ENCODE data around the gene RILPL1.
"Not testable (repeated sequence)": the region's sequence is repeated elsewhere in the genome, so short reads cannot be mapped to it uniquely, and the experiment has no call there.

Gene RILPL1

DNA sequence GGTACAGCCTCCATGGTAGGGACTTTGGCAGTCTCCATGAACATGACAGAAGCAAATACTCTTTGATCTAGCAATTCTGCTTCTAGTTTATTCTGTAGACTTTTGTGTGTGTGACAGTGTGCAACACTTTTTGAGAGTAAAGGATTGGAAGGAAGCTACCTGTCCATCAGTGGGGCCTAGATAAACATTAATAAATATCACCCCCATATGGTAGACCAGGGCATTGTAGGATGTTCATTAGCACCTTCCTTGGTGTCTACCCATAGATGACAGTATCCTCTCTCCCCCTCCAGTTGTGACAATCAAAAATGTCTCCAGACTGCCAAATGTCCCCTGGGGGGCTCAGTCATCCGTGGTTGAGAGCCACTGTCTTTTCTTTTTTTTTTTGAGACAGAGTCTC is 64.7 kb downstream of the RILPL1 start:
- DNase-seq (ENCODE audit: low read depth, low spot score), result no peak

- no peak for DNase-seq (ENCODE audit: low read depth, low spot score)
Measured at GRCh38 chr12:123465084-123465483, 68.4 kb downstream of the RILPL1 start.

- not testable (repeated sequence) for DNase-seq (ENCODE audit: low read depth, low spot score)
Measured at GRCh38 chr12:123463174-123463573, 70.3 kb downstream of the RILPL1 start.

- peak; percentile 90 for DNase-seq (ENCODE audit: low read depth, low spot score)
Measured at GRCh38 chr12:123457980-123458779, 75.3 kb downstream of the RILPL1 start, which contains the start of gene SNRNP35. SNRNP35 (plus strand) TSS chr12:123458139; CDS start chr12:123465541, 7,402 bp downstream.

- DNase-seq (ENCODE audit: low read depth, low spot score), result no peak
Measured at GRCh38 chr12:123453165-123453564, 80.4 kb downstream of the RILPL1 start.

GRCh38 chr12:123452276-123452550 is 81.3 kb downstream of the RILPL1 start:
- not testable (repeated sequence) for DNase-seq (ENCODE audit: low read depth, low spot score)

GRCh38 chr12:123450636-123451035 is 82.9 kb downstream of the RILPL1 start:
- no peak for DNase-seq (ENCODE audit: low read depth, low spot score)

GRCh38 chr12:123449856-123450255 is 83.7 kb downstream of the RILPL1 start:
- no peak for DNase-seq (ENCODE audit: low read depth, low spot score)

GRCh38 chr12:123449249-123449733 is 84.2 kb downstream of the RILPL1 start:
- DNase-seq (ENCODE audit: low read depth, low spot score), result no peak

DNA sequence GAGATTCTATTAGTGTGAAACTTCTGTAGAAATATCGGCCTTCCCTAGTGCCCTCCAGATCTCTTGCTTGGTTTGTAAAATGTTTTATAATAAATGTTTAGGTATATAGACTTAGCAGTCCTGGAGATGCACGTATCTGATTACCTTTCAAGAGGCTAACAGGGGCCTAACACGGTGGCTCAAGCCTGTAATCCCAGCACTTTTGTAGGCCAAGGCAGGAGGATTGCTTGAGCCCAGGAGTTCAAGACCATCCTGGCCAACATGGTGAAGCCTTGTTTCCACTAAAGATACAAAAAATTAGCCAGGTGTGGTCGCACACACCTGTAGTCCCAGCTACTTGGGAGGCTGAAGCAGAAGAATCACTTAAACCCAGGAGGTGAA is 87.2 kb downstream of the RILPL1 start:
- DNase-seq (ENCODE audit: low read depth, low spot score), result no peak

- DNase-seq (ENCODE audit: low read depth, low spot score), result peak; percentile 84
Measured at GRCh38 chr12:123445388-123446332, 87.9 kb downstream of the RILPL1 start.

GRCh38 chr12:123444092-123445026 is 89.2 kb downstream of the RILPL1 start:
- DNase-seq (ENCODE audit: low read depth, low spot score), result no peak

GRCh38 chr12:123442774-123443173 is 90.7 kb downstream of the RILPL1 start:
- DNase-seq (ENCODE audit: low read depth, low spot score), result no peak

DNA sequence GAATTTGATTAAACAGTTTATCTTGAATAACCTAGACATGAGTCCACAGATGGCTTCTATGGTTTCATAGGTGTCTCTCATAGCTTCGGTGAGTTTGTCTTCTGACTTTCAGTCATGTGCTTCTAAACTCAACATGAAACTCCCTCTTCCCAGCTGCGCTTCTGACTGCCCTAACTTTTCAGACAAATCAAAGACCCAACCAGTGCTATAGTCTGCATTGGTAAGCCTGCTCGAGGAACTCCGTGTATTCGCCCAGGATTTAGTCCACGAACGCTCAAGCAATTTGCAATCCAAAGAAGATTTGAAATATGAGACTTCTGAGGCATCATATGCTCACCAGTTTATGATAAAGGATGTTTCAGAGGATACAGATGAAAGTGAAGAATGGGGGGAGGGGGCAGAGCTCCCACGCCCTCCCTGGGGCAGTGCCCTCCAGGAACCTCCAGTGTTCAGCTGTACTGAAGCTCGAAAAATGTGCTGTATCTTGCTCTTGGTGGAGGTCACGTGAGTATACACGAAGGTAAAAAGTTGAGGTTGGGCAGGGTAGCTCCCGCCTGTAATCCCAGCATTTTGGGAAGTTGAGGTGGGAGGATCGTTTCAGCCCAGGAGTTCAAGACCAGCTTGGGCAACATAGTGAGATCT is 91.9 kb downstream of the RILPL1 start:
- DNase-seq (ENCODE audit: low read depth, low spot score), result no peak

GRCh38 chr12:123436017-123436964 is 97.2 kb downstream of the RILPL1 start, which contains the start of gene RILPL2:
RILPL2 (minus strand) TSS chr12:123436684; CDS start chr12:123436420, 264 bp downstream.
- DNase-seq (ENCODE audit: low read depth, low spot score), result peak; percentile 92

DNA sequence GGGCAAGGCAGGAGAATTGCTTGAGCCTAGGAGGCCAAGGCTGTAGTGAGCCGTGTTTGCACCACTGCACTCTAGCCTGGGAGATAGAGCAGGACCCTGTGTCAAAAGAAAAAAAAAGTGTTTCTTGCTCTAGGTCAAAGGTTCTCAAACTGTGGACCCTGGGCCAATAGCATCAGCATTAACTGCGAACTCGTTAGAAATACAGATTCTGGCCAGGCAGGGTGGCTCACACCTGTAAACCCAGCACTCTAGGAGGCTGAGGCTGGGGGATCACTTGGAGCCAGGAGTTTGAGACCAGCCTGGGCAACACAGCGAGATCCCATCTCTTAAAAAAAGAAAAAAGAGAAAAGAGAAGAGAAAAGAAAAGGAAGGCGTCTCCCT is 97.9 kb downstream of the RILPL1 start:
- no peak for DNase-seq (ENCODE audit: low read depth, low spot score)

DNA sequence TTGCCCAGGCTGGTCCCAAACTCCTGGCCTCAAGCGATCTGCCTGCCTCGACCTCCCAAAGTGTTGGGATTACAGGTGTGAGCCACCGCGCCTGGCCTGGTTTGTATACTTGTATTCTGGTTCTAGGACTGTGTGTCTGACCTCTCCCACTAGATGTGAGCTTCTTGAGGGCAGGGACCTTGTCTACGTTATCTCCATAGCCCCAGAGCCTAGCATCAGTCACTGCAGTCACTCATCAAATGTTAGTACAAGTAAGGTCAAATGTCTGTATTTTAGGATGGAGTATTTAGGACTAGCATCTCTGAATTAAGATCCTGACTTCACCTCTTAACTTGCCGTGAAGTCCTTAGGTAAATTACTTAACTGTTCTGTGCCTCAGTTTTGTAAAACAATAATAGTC is 99.9 kb downstream of the RILPL1 start:
- DNase-seq (ENCODE audit: low read depth, low spot score), result no peak

- not testable (repeated sequence) for DNase-seq (ENCODE audit: low read depth, low spot score)
Measured at GRCh38 chr12:123431951-123432817, 101.3 kb downstream of the RILPL1 start.

DNA sequence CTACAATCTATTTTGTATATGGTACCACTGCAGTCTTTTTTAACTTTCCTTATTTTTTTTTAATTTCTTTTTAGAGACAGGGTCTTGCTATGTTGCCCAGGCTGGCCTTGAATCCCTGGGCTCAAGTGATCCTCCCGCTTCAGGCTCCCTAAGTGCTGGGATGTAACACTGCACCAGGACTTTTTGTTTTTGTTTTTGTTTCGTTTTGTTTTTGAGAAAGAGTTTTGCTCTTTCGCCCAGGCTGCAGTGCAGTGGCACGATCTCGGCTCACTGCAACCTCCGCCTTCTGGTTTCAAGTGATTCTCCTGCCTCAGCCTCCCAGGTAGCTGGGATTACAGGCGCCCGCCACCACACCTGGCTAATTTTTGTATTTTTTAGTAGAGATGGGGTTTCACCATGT is 104.4 kb downstream of the RILPL1 start:
- DNase-seq (ENCODE audit: low read depth, low spot score), result not testable (repeated sequence)

Data from astrocyte of the hippocampus (primary cell).